ENCODE results near the gene SLC19A2. TPM values are rescaled to one million over a fixed set of nuclear protein-coding genes. Genes with fewer than 3 reads are reported as not detected.

SLC19A2 gene
- total RNA-seq, 1 experiment from 2014 or later = 10.1 TPM

- TF ChIP-seq POLR2A (IDR thresholded peaks at IDR 0.05; ENCODE audit: borderline replicate concordance, extremely low read depth, insufficient read depth, insufficient read length) (no peak), SP1 (IDR thresholded peaks at IDR 0.05; ENCODE audit: low read depth) (no peak), FOSL1 (IDR thresholded peaks at IDR 0.05; ENCODE audit: low read depth) (no peak), YY1 (IDR thresholded peaks at IDR 0.05; ENCODE audit: extremely low read depth, insufficient replicate concordance, low read depth, low read length) (no peak)
- TF ChIP-seq, protein P1, sequence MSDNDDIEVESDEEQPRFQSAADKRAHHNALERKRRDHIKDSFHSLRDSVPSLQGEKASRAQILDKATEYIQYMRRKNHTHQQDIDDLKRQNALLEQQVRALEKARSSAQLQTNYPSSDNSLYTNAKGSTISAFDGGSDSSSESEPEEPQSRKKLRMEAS (IDR thresholded peaks at IDR 0.05) = no peak
- TF ChIP-seq, protein P2, sequence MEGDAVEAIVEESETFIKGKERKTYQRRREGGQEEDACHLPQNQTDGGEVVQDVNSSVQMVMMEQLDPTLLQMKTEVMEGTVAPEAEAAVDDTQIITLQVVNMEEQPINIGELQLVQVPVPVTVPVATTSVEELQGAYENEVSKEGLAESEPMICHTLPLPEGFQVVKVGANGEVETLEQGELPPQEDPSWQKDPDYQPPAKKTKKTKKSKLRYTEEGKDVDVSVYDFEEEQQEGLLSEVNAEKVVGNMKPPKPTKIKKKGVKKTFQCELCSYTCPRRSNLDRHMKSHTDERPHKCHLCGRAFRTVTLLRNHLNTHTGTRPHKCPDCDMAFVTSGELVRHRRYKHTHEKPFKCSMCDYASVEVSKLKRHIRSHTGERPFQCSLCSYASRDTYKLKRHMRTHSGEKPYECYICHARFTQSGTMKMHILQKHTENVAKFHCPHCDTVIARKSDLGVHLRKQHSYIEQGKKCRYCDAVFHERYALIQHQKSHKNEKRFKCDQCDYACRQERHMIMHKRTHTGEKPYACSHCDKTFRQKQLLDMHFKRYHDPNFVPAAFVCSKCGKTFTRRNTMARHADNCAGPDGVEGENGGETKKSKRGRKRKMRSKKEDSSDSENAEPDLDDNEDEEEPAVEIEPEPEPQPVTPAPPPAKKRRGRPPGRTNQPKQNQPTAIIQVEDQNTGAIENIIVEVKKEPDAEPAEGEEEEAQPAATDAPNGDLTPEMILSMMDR (IDR thresholded peaks at IDR 0.05 in 2 of 3, conservative IDR thresholded peaks at IDR 0.05 in 1 of 3; ENCODE audit: borderline replicate concordance in 1 of 3, insufficient read depth in 1 of 3, low read depth in 2 of 3, low read length in 2 of 3) = no peak
Measured at GRCh38 chr1:169468982-169469381, 16.8 kb downstream of the SLC19A2 start (continued).

DNA sequence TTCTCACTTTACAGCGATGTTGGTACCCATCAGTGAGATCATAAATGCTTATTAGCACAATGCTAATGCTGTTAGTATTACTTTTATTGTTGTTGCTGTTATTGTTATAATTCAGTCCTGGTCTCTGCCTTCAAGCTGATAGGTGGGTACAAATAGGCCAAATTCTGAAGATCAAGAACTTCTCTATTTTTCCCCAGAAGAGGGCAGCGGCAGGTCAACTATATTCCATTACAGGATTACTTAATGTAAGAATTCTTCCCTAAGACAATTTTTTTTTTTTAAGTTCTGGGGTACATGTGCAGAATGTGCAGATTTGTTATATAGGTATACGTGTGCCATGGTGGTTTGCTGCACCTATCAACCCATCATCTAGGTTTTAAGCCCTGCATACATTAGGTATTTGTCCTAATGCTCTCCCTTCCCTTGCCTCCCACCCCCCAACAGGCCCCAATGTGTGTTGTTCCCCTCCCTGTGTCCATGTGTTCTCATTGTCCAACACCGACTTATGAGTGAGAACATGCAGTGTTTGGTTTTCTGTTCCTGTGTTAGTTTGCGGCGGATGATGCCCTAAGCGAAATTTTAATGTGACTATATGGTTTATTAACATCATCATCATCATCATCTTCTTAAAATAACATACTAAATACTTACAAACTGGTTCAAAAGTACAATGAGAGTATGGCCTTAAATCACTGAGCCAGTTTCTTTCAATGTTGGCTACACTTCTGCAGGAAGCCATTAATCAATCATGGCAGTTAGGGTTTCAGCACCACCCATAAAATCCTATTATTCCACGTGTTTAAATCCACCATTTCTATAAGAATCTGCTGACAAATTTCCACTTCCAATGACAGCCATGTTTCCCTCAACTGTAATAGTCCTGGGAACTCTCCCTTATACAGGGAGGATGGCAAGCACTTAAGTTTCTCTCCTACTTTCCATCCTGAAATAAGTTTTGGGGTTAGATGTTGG, 19.2 kb downstream of the SLC19A2 start:
- Histone ChIP-seq H3K9me2 (ENCODE audit: insufficient read depth) (no peaks in the 10 kb centered on the region), H3K4me2 (ENCODE audit: low read length) (no peak overlapping the region), H3K4me3 (replicated peaks in 1 of 2; ENCODE audit: low read depth in 1 of 2, low read length in 2 of 2) (no peak overlapping the region), H3K27ac (ENCODE audit: low read depth, low read length) (no peak overlapping the region), H2AFZ (ENCODE audit: low read depth, low read length, poor library complexity, severe bottlenecking) (no peak overlapping the region), H3K36me3 (ENCODE audit: control insufficient read depth in 1 of 2, insufficient read depth in 2 of 2, low read length in 2 of 2) (peaks cover 0 to 3% of the 10 kb centered on the region in 2 experiments; a peak in 1 of 4 replicates), H3K9ac (ENCODE audit: low read length) (no peak overlapping the region), H3K27me3 (ENCODE audit: insufficient read depth, low read length) (no peaks in the 10 kb centered on the region), H3K9me3 (ENCODE audit: control insufficient read depth in 1 of 2, insufficient read depth in 1 of 2, low read depth in 1 of 2, low read length in 2 of 2) (no peaks in the 10 kb centered on the region), H3K4me1 (ENCODE audit: control insufficient read depth in 1 of 2, insufficient read depth in 2 of 2, low read length in 2 of 2) (no peaks in the 10 kb centered on the region), H4K20me1 (ENCODE audit: insufficient read depth) (no peaks in the 10 kb centered on the region), H3K79me2 (ENCODE audit: insufficient read depth, low read length) (no peaks in the 10 kb centered on the region)
- ATAC-seq (peak; percentile 70), DNase-seq (ENCODE audit: low read depth, low spot score) (peak; percentile 27)
- BruUV-seq (replicated peaks) = no TSS peak
- intact Hi-C loops (cut with micrococcal nuclease) = loop anchor here (1.0 to 10.0 kb wide), 2 partner anchors 80 to 862 kb away; no protein-coding TSS in a partner anchor
- CTCF ChIA-PET = interaction anchor here (0.8 to 2.1 kb wide), 3 partner anchors 62 to 863 kb away, joined by 3 to 13 read pairs (median 10); no protein-coding TSS in a partner anchor
- TF ChIP-seq, protein P2 (IDR thresholded peaks at IDR 0.05 in 2 of 3, conservative IDR thresholded peaks at IDR 0.05 in 1 of 3; ENCODE audit: borderline replicate concordance in 1 of 3, insufficient read depth in 1 of 3, low read depth in 2 of 3, low read length in 2 of 3) = peak; percentile 8 to 51 (median 51); a peak in 4 of 6 replicates
- no peak for TF ChIP-seq ATF3 (IDR thresholded peaks at IDR 0.05)
- peak; percentile 67 for TF ChIP-seq RAD21 (IDR thresholded peaks at IDR 0.05; ENCODE audit: low read depth)
- TF ChIP-seq TCF7L2 (IDR thresholded peaks at IDR 0.05; ENCODE audit: borderline replicate concordance, extremely low read depth, insufficient read depth, insufficient read length) = no peak
- POLR2A ChIA-PET = no interaction called here
- RAD21 ChIA-PET (ENCODE audit: low non-redundant PET in 1 of 2, low total read pairs in 2 of 2, uncharacterized antibody in 2 of 2, unreplicated experiment in 2 of 2) = interaction anchor here in 1 of 2 experiments (1.9 kb wide), 1 partner anchor 80 kb away, joined by 6 read pairs; no protein-coding TSS in a partner anchor
